ENCODE results near the gene CD226.
"Not testable (repeated sequence)": the region's sequence is repeated elsewhere in the genome, so short reads cannot be mapped to it uniquely, and the experiment has no call there.

CD226 gene

DNA sequence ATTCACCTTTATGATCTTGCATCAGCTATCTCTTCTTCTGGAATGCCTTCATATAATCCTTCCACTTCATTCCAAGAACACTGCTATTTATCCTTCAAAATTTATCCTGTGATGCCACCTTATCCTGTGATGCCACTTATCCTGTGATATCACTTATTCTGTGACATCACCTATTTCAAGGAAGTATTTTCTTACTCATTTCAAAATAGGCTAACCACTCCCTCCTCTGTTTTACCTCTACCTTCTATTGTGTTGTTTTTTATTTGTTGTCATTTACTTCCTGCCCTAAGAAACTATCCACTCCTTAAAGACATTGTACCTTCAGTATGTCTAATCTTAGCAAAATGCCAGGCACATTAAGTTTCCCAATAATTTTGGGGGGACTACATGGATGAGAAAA, 38.8 kb downstream of the CD226 start:
- DNase-seq (ENCODE audit: low read depth, low spot score), result no peak

DNA sequence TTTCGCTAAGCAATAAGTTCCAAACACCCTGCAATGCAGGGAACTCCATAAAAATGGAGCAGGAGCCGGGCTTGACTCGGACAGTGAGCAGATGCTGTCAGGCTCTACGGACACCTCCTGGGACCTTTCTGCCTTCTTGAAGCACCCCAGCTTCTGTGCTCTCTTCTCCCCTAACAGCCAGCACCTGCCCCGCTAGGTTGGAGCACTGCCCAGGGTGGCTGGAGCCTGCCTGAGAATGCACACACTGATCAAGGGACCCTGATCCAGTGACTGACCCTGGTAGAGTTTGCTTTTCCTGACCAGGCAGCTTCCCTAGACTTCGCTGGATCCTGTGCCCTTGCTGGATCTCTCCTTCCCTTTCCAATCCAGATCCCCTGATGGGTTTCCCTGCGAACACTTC, 40.9 kb downstream of the CD226 start:
- DNase-seq (ENCODE audit: low read depth, low spot score), result no peak

- no peak for DNase-seq (ENCODE audit: low read depth, low spot score)
Observed at GRCh38 chr18:69900941-69901340, 46.7 kb downstream of the CD226 start.

DNA sequence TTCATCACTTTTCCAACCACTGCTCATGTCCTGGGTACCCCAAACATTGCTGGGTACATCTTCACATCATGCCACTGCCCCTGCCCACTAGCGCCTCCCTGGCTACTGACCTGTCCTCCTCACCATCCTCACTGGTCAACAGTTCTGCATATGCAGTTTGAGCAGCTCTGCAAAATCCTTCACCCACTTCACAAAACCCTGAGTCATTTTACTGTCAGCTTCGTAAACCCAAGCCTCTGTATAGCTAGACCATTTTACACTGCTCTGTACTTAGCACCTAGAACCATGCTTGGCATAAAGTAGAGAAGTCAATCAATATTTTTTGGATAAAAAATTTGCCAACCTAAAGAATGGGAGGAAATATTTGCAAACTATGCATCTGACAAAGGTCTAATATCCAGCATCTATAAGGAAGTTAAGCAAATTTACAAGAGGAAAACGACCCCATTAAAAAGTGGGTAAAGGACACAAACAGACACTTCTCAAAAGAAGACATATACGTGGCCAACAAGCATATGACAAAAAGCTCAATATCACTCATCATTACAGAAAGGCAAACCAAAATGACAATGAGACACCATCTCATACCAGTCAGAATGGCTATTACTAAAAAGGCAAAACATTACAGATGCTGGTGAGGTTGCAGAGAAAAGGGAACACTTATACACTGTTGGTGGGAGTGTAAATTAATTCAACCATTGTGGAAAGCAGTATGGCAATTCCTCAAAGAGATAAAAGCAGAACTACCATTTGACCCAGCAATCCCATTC, 48.3 kb downstream of the CD226 start:
- not testable (repeated sequence) for DNase-seq (ENCODE audit: low read depth, low spot score)

GRCh38 chr18:69898241-69898861, 49.3 kb downstream of the CD226 start:
- no peak for DNase-seq (ENCODE audit: low read depth, low spot score)

- no peak for DNase-seq (ENCODE audit: low read depth, low spot score)
Observed at GRCh38 chr18:69897397-69898108, 50.1 kb downstream of the CD226 start.

- no peak for DNase-seq (ENCODE audit: low read depth, low spot score)
Observed at GRCh38 chr18:69895066-69896047, 52.3 kb downstream of the CD226 start.

DNA sequence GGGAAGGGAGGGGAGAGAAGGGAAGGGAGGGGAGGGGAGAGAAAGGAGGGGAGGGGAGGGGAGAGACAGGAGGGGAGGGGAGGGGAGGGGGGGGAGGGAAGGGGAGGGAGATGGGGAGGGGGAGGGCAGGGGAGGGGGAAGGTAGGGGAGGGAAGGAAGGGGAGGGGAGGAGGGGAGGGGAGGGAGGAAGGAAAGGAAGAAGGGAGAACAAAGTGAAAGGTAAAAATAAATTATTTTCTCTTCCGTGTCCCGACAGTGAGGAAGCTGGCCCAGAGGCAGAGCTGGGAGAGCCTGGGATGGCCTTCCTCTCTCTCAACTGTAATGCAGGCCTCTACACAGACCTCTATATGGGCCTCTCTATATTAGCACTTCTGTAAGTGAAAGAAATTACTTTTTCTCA, 53.2 kb downstream of the CD226 start:
- no peak for DNase-seq (ENCODE audit: low read depth, low spot score)

GRCh38 chr18:69890558-69890957, 57.1 kb downstream of the CD226 start:
- no peak for DNase-seq (ENCODE audit: low read depth, low spot score)

GRCh38 chr18:69889009-69889408, 58.7 kb downstream of the CD226 start:
- no peak for DNase-seq (ENCODE audit: low read depth, low spot score)

GRCh38 chr18:69887256-69887655, 60.4 kb downstream of the CD226 start:
- no peak for DNase-seq (ENCODE audit: low read depth, low spot score)

DNA sequence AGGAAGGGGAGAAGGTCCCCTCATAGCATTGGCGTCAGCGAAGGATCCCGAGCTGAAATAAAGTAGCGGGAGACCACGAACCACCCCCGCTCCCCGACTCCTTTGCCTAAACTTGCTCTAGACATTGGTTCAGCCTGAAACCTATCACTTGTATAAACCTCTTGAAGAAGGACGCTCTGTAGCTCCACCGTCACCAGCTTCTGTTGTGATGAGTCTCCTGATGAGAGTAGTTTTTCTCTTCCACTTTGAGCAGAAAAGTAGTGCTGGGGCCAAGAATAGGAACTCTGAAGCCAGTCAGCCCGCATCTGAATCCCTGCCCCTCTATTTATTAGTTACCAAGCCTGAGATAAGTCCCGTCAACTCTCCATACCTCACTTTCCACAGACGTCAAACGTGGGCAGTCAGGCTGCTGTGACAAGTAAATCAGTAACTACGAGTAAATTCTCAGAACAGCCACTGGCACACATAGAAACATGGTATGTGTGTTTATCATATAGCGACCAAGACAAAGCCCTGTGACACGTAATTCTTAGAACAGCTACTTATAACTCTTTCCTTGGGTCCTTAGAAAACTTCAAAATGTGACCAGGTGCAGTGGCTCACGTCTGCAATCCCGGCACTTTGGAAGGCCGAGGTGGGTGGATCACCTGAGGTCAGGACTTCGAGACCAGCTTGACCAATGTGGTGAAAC, 61.7 kb downstream of the CD226 start:
- DNase-seq (ENCODE audit: low read depth, low spot score), result no peak

DNA sequence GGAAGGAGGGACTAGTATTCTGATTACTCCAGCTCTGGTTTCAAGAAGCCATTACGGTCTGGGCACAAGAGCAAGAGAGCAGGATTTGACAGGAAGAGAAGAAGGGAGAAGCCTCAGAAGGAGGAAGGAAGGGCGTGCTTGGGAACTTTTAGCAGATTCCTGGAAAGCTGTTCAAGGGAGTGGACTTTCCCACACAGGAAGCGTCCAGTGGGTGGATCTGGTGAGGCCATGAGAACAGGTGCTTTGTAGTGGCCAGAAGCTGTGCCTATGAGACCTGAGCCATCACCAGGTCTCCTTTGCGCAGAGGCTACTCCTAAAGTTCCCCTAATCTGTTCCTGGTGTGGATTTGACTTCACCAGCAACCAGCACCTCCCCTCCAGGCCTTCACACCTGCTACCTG, 62.3 kb downstream of the CD226 start:
- DNase-seq (ENCODE audit: low read depth, low spot score), result no peak

GRCh38 chr18:69883781-69884180, 63.9 kb downstream of the CD226 start:
- DNase-seq (ENCODE audit: low read depth, low spot score), result no peak

GRCh38 chr18:69882965-69883668, 64.6 kb downstream of the CD226 start:
- DNase-seq (ENCODE audit: low read depth, low spot score), result no peak

GRCh38 chr18:69880083-69880482, 67.6 kb downstream of the CD226 start:
- no peak for DNase-seq (ENCODE audit: low read depth, low spot score)

DNA sequence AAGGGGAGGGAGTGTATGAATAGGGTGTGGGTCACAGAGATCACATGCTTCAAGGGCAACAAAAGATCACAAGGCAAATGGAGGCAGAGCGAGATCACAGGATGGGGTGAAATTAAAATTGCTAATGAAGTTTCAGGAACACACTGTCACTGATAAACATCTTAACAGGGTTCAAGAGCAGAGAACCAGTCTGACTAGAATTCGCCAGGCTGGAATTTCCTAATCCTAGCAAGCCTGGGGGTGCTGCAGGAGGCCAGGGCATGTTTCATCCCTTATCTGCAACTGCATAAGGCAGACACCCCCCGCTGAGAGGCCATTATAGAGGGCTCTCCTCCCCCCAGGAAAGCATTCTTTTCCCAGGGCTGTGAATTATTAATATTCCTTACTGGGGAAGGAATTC, 68.6 kb downstream of the CD226 start:
- not testable (repeated sequence) for DNase-seq (ENCODE audit: low read depth, low spot score)

DNA sequence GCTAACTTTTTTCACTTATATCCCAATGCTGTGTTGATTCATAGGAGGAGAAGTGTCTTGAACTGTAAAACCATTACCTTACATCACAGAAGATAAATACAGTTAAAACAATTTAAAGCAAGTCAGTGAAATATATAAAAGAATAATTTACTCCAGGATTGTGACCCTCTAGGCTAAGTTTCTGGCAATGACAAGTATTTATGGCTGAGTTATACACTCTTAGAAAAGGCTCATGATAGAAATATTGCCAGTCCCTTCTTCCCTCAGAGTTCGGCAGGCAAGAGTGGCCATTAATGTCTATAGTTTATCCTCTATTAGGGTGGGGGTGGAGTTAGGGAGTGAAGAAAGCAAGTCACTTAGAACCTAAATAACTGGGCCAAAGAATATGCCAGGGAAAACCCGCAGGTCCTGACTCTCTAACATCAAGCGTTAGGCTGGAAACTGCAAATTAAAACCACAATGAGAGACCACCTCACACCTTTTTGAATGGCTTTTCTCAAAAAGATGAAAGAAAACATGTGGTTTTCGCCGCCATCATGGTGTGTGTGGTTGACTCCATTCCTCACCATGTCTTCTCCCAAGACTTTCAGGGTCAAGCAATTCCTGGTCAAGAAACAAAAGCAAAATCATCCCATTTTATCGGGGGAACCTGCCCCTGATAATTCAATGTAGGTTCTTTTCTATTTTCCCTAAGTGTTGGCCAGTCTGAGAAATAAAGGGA, 69.3 kb downstream of the CD226 start:
- DNase-seq (ENCODE audit: low read depth, low spot score), result no peak

DNA sequence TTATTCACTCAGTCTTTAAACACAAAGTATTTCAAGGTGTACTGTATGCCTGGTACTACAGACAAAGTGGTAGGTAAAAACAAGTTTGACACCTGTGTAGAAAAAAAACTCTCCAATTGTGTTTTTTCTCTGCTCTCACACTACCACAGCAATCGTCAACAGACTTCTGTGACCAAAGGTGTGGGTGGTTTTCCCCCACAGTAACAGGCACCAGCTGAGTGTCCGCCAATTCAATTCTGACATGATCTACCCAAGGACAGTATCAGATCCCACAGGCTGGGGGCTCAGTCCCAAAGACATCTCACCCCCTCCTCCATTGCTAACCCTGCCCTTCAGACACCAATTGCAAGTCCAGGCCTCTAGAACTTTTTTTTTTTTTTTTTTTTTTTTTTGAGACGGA, 71.2 kb downstream of the CD226 start:
- no peak for DNase-seq (ENCODE audit: low read depth, low spot score)

- no peak for DNase-seq (ENCODE audit: low read depth, low spot score)
Observed at GRCh38 chr18:69874058-69874457, 73.6 kb downstream of the CD226 start.

Measured in activated CD4-positive, CD25-positive, alpha-beta regulatory T cell treated with anti-CD3 and anti-CD28 coated beads, Interleukin-2, amount 50 U/mL, for 16 hours (primary cell).